CD4-positive, alpha-beta T cell treated with Interleukin-21 for 1 hour (primary cell): Measurements from ENCODE around the gene CLDN3.
"Not testable (repeated sequence)": the region's sequence is repeated elsewhere in the genome, so short reads cannot be mapped to it uniquely, and the experiment has no call there.

Experiments used
- DNase-seq: peaks from one replicate; pipeline ENCODE4 v3.0.0-alpha.2; 2020

CLDN3 gene

DNA sequence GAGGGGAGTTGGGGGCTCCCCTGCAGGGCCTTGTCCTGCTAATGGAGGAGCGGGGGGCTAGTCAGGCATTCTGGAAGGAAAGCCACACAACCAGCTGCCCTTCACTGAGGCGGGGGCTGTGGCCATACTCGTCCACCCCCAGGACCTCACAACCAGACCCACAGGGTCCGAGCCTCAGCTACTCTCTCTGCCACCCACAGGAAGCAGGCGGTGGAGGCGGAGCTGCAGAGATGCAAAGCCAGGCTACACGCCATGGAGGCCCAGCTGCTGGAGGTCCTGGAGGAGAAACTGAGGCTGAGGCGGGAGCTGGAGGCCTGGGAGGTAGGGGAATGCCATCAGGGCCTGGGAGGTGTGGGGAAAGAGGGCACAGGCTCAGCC is 34.6 kb downstream of the CLDN3 start:
- DNase-seq: no peak

DNA sequence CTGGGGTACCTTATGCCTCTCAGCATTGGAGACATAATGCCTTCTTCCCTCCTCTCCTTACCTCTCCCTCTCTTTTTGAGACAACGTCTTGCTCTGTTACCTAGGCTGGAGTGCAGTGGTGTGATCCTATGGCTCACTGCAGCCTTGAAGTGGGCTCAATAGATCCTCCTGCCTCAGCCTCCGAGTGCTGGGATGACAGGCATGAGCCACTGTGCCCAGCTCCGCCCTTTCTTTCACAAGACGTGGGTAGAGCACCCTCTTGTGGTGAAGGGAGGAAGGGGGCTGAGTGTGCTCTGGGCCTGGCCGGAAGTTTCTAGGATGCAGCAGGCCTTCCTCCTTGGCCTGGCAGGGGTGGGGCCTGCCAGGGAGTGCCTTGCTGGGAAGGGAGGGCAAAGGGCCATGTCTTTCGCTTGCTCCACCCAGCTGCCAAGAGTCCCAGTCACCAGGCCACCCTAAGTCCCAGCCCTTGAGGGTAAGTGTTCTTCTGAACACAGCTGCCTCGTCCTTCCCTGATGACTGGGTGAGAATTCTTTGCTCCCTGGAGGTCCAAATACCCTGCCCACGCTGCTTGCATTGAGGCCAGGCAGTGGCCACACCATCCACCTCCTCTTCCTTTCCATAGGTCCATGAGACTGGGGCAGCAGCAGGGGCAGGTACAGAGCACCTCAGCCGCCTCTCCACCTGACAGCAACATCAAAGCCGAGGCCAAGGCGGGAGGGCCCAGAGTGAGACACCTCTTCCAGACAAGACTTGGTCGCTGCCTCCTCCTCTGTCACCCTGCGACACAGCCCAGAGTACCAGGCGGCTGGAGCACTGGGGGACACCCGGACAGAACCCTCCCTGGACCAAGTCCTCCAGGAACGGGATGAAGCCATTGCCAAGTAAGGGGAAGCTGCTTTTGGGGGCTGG is 35.2 kb downstream of the CLDN3 start:
- DNase-seq: peak; percentile 90

DNA sequence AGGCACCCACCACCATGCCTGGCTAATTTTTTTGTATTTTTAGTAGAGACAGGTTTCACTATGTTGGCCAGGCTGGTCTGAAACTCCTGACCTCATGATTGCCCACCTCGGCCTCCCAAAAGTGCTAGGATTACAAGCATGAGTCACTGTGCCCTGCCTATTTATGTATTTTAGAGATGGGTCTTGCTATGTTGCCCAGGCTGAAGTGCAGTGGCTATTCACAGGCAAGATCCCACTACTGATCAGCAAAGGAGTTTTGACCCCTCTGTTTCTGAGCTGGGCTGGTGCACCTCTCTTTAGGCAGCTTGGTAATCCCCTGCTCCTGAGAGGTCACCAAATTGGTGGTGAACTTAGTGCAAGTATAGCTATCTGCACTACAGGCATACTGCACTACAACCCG is 37.7 kb downstream of the CLDN3 start:
- no peak for DNase-seq

DNA sequence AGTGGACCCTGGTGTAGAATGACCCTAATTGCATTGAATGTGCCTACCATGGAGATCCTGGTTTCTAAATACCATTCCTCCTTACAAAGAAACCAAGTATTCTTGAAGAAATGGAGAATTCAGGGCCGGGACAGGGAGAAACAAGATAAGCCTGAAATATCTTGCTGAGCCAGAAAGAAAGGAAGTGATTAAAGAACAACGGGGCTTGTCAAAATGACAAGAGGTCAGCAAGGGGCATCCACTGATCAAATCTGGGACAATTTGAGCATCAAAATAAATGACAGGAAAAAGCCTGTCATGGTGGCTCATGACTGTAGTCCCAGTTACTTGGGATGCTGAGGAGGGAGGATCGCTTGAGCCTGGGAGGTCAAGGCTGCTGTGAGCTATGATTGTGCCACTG is 39.6 kb downstream of the CLDN3 start:
- DNase-seq: no peak

DNA sequence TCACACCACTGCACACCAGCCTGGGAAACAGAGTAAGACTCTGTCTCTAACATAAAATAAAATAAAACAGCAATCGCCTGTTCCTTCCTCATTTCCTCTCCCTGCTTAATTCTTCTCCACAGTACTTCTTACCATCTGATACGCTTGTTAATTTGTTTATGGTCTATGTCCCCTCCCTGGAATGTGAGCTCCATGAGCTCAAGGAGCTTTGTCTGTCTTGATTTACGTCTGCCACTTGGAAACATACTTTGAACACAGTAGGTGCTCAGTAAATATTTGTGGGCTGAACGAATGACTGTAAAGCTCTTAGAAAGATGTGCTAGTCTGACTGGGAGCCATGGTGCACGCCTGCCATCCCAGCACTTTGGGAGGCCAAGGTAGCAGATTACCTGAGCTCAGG is 41.5 kb downstream of the CLDN3 start:
- no peak for DNase-seq

DNA sequence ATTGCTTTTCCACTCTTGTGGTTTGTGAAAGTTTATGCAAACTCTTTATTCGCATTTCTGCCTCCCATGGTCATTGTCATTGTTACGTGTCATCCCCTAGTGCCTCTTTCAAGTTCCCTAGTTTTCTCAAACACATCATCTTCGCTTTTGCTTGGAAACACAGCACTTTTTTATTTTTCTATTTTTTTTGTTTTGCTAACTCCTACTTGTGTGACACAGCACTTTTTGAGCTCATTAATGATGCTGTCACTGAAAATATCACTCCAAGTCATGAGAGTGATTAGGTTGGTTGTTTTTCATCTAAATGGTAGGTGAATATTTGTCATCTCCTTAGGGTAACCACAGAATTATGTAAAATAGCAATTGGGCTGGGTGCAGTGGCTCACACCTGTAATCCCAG is 42.1 kb downstream of the CLDN3 start:
- no peak for DNase-seq

DNA sequence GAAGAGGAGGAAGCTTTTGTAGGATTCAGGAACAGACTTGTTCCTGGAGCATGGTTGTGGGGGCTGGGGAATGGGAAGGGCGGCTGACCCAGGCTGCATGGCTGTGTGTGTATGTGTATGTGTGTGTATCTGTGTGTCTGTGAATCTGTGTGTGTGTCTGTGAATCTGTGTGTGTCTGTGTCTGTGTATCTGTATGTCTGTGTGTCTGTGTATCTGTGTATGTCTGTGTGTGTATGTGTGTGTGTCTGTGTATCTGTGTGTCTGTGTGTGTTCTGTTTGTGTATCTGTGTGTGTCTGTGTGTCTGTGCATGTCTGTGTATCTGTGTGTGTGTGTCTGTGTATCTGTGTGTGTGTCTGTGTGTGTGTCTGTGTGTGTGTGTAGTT is 44.0 kb downstream of the CLDN3 start:
- no peak for DNase-seq

DNA sequence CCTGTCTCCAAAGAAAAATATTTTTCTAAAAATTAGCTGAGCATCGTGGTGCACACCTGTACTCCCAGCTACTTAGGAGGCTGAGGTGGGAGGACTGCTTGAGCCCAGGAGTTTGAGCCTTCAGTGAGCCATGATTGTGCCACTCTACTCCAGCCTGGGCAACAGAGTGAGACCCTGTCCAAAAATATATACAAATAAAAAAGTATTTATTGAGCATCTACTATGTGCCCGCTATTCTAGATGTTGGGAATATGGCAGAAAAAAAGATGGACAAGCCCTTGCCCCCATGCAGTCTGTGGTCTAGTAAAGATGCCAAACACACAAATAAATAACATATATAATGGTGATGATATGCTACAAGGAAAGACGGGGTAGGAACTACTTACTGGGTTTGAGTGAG is 46.3 kb downstream of the CLDN3 start:
- DNase-seq: no peak

DNA sequence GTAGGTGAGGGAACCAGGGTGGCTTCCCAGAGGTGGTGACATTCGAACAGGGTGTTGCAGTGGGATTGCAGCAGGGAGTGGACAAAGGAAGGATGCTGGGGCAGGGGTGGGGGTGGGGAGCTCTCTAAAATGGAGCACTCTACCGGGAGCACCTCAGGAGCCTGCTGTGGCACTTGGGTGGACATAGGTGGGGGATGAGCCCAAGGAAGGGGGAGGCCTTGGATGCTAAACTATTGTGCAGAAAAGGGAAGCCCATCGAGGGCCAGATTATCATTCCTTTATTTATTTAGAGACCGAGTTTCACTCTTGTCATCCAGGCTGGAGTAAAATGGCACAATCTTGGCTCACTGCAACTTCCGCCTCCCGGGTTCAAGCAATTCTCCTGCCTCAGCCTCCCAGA is 47.3 kb downstream of the CLDN3 start:
- no peak for DNase-seq

DNA sequence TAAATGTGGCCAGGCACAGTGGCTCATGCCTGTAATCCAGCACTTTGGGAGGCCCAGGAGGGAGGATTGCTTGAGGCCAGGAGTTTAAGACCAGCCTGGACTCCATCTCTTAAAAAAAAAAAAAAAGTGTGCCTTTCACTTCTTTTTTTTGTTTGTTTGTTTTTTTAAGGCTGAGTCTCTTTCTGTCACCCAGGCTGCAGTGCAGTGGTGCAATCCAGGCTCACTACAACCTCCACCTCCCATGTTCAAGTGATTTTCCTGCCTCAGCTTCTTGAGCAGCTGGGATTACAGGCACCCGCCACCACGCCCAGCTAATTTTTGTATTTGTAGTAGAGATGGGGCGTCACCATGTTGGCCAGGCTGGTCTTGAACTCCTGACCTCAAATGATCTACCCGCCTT is 47.9 kb downstream of the CLDN3 start:
- not testable (repeated sequence) for DNase-seq

DNA sequence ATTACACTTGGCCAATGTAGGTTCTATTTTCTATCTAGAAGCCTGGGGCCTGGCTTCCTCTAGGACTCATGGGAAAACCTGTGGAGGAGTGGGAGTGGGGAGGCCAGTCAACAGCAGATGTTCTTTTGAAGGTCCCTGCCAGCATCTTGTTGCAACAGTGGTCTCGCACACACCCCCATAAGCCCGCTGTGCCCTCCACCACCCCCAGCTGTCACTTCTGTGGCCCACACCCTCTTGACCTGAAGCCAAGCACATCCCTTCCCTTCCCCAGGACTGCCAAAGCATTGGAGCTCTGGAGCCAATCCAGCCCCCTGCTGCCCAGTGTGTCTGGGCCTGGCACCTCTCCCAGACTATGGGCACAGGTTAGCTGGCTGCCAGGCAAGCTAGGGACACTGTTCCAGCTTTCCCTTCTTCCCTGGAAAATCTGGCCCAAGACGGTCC is 48.7 kb downstream of the CLDN3 start:
- DNase-seq: no peak

DNA sequence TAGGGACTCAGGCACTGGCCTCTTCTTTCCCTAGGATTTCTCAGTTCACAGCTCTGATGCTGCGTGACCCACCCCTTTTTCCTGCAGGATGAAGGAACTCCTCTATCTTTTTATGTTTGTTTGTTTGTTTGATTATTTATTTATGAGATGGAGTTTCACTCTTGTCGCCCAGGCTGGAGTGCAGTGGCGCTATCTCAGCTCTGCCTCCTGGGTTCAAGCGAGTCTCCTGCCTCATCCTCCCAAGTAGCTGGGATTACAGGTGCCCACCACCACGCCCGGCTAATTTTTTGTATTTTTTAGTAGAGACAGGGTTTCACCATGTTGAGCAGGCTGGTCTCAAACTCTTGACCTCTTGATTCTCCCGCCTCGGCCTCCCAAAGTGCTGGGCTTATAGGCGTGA is 49.6 kb downstream of the CLDN3 start:
- DNase-seq: not testable (repeated sequence)

DNA sequence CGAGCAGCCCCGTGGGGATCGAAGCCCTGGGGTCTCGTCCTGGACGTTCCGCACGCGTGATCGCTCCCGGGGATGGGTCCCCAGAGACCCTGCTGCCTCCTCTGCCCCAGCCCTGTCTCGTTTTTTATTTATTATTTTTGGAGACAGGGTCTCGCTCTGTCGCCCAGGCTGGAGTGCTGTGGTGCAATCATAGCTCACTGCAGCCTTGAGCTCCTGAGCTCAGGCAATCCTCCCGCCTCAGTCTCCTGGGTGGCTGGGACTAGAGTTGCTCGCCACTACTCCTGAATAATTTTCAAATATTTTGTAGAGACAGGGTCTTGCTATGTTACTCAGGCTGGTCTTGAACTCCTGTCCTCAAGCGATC is 50.3 kb downstream of the CLDN3 start:
- no peak for DNase-seq
